Measurements from ENCODE around the gene GSTA2.
A peak's percentile ranks its signal among the peaks of the same experiment; 100 is the strongest.
"Not testable (repeated sequence)": the region's sequence is repeated elsewhere in the genome, so short reads cannot be mapped to it uniquely, and the experiment has no call there.

GSTA2 gene

GRCh38 chr6:52779237-52779636, 16.0 kb upstream of the GSTA2 start:
- Mint-ChIP-seq H3K4me3 (no peak overlapping the region), H3K9me3 (peaks cover 38% of the 10 kb centered on the region), H3K27me3 (ENCODE audit: low read depth, poor library complexity) (peaks cover 5% of the 10 kb centered on the region), H3K27ac (no peak overlapping the region), H3K36me3 (ENCODE audit: low read depth) (no peaks in the 10 kb centered on the region), H3K4me1 (no peaks in the 10 kb centered on the region)
- TF ChIP-seq CTCF (IDR thresholded peaks at IDR 0.05): no peak
- no peak for DNase-seq

- not testable (repeated sequence) for DNase-seq; H3K4me3 Mint-ChIP-seq; H3K4me1 Mint-ChIP-seq; H3K36me3 Mint-ChIP-seq (ENCODE audit: low read depth); H3K27ac Mint-ChIP-seq; H3K27me3 Mint-ChIP-seq (ENCODE audit: low read depth, poor library complexity)
- peaks cover 36% of the 10 kb centered on the region for H3K9me3 Mint-ChIP-seq
Measured at GRCh38 chr6:52776711-52777351, 13.6 kb upstream of the GSTA2 start.

GRCh38 chr6:52769399-52769798, 6.1 kb upstream of the GSTA2 start:
- not testable (repeated sequence) for H3K27ac Mint-ChIP-seq; H3K36me3 Mint-ChIP-seq (ENCODE audit: low read depth); H3K27me3 Mint-ChIP-seq (ENCODE audit: low read depth, poor library complexity); DNase-seq; H3K4me3 Mint-ChIP-seq; H3K9me3 Mint-ChIP-seq; H3K4me1 Mint-ChIP-seq

GRCh38 chr6:52767658-52768057, 4.4 kb upstream of the GSTA2 start:
- not testable (repeated sequence) for H3K9me3 Mint-ChIP-seq; H3K27ac Mint-ChIP-seq; H3K36me3 Mint-ChIP-seq (ENCODE audit: low read depth); H3K27me3 Mint-ChIP-seq (ENCODE audit: low read depth, poor library complexity); H3K4me3 Mint-ChIP-seq; DNase-seq; H3K4me1 Mint-ChIP-seq

GRCh38 chr6:52761673-52762491, 1.4 kb downstream of the GSTA2 start:
- DNase-seq; H3K27me3 Mint-ChIP-seq (ENCODE audit: low read depth, poor library complexity); H3K36me3 Mint-ChIP-seq (ENCODE audit: low read depth); H3K4me3 Mint-ChIP-seq: not testable (repeated sequence)
- H3K9me3 Mint-ChIP-seq: peaks cover 17% of the 10 kb centered on the region
- peak overlapping the region; percentile 83 for H3K27ac Mint-ChIP-seq
- peaks cover 22% of the 10 kb centered on the region for H3K4me1 Mint-ChIP-seq

GRCh38 chr6:52760105-52760765, 3.0 kb downstream of the GSTA2 start:
- H3K27ac Mint-ChIP-seq: no peak overlapping the region
- H3K9me3 Mint-ChIP-seq: peaks cover 17% of the 10 kb centered on the region
- no peak overlapping the region for H3K4me3 Mint-ChIP-seq
- H3K27me3 Mint-ChIP-seq (ENCODE audit: low read depth, poor library complexity): peaks cover 12% of the 10 kb centered on the region
- H3K36me3 Mint-ChIP-seq (ENCODE audit: low read depth): no peaks in the 10 kb centered on the region
- H3K4me1 Mint-ChIP-seq: peaks cover 22% of the 10 kb centered on the region
- DNase-seq: no peak
- no peak for TF ChIP-seq CTCF (IDR thresholded peaks at IDR 0.05)

GRCh38 chr6:52759085-52759484, 4.2 kb downstream of the GSTA2 start:
- H3K4me1 Mint-ChIP-seq: peaks cover 22% of the 10 kb centered on the region
- no peak overlapping the region for H3K4me3 Mint-ChIP-seq
- H3K36me3 Mint-ChIP-seq (ENCODE audit: low read depth): no peaks in the 10 kb centered on the region
- DNase-seq: no peak
- no peak for TF ChIP-seq CTCF (IDR thresholded peaks at IDR 0.05)
- H3K27me3 Mint-ChIP-seq (ENCODE audit: low read depth, poor library complexity): peaks cover 15% of the 10 kb centered on the region
- no peak overlapping the region for H3K27ac Mint-ChIP-seq
- peaks cover 17% of the 10 kb centered on the region for H3K9me3 Mint-ChIP-seq

- Mint-ChIP-seq H3K9me3 (peaks cover 17% of the 10 kb centered on the region), H3K4me1 (peaks cover 15% of the 10 kb centered on the region), H3K27me3 (ENCODE audit: low read depth, poor library complexity) (peaks cover 15% of the 10 kb centered on the region)
- not testable (repeated sequence) for H3K4me3 Mint-ChIP-seq; H3K27ac Mint-ChIP-seq; H3K36me3 Mint-ChIP-seq (ENCODE audit: low read depth); DNase-seq
Measured at GRCh38 chr6:52757651-52758338, 5.5 kb downstream of the GSTA2 start.

Measured in nephron progenitor cell (in vitro differentiated cells).